ENCODE results near the gene MED10.

Gene MED10

GRCh38 chr5:6348476-6349000 is 29.8 kb downstream of the MED10 start:
- no peak for DNase-seq

GRCh38 chr5:6347673-6348072 is 30.7 kb downstream of the MED10 start:
- DNase-seq, result no peak

DNA sequence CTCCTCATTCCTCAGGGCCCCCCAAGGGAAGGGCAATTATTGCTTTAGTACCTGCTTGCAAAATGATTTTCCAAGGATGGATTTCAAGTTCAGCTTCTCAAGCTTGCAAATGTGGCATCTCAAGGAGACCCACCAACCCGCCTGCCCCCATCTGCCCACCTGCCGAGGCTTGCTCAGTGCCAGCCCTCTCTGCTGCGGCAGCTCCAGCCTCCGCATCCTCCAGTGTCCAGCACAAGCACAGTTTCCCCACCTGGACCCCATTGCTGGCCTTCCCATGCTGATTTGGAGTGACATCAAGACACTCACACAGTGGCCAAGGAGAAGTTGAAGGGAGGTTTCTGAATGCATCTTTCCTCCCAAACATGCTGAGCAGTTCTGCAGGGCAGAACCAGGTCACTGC is 31.2 kb downstream of the MED10 start:
- DNase-seq, result no peak

GRCh38 chr5:6344593-6344989 is 33.8 kb downstream of the MED10 start:
- no peak for DNase-seq

- no peak for DNase-seq
Observed at GRCh38 chr5:6343951-6344592, 34.3 kb downstream of the MED10 start.

GRCh38 chr5:6342689-6343315 is 35.5 kb downstream of the MED10 start:
- DNase-seq, result no peak

DNA sequence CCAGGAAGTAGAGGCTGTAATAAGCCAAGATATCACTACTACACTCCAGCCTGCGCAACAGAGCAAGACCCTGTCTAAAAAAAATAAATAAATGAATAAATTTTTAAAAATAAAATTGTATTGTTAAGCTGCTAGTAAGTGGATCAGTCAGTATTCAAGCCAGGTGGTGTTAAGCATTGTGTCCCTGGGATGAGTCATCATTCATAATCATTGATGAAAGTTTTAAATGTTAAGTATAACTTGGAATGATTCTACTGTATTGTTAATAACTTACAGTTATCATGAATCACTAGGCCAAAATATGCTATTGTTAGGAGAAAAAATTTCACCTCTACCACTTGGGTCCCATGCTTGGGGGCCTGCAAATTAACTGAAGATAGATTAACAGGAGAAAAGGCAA is 38.2 kb downstream of the MED10 start:
- DNase-seq, result no peak

GRCh38 chr5:6338871-6339270 is 39.5 kb downstream of the MED10 start:
- no peak for DNase-seq

DNA sequence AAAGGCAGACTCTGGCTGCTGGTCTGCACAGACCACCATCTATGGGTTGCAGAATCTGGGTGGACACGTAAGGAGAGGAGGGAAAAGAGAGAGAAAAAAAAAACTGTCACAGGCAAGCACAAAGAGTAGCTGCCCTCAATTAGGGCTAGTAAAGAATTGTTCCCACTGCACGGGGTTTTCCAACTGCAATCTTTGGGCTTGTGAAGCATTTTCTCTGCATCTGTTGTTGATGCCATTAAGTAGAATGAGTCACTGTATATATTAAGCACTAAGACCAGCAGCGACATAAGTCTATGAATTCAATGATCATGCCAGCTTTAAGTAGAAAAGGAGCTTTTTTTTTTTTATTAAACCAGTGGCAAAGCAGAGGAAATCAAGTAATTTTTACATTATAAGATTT is 40.2 kb downstream of the MED10 start:
- no peak for DNase-seq

DNA sequence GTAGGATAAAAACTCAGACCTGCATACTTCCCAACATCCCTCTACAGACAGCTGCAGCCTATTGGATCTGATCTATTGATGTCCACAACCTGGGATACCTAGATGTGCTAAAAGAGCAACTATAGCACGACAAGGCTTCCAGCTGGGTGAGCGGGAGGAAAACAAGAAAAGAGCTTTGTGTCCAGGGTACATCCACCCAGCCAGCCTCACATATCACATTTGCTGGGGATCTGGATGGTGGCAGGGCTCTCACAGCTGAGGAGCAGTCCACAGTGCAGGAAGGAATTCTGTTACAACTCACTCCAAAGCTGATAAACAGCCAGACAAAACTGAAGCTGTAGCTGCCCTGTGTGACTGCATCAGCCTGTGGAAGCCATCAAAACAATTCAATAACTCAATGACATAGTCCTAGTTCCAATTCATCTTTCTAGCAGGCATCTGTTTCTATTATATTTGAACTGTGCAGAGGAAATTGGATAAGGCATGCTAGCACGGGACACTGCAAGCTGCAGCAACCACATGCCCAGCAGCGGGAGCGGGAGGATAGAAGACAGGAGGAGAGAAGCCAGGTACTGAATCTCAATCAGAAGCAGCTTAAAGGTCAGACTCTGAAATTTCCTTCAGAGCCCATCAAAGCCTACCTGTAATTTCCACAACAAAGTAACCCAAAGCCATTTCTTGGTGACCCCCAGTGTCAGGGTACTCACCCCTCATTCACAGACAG is 45.0 kb downstream of the MED10 start:
- DNase-seq, result no peak

DNA sequence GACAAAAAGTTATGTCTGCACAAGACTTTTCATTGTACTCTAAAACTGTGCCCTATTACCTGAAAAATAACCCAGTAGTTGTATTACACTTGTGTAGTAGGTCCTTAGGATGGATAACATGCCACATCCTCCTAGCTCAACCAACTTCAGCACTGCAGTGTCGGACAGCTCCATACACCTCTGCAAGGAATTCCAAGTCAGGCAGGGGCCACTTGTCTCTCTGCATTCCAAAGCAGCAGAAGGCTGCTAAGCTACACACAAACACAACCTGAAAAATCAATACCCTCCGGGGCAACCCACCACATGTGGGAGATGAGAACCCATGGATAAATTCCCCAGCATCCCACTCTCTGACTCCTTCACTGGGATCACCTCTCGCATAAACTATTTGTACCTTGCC is 50.2 kb downstream of the MED10 start:
- DNase-seq, result no peak

- no peak for DNase-seq
Observed at GRCh38 chr5:6326776-6327175, 51.6 kb downstream of the MED10 start.

DNA sequence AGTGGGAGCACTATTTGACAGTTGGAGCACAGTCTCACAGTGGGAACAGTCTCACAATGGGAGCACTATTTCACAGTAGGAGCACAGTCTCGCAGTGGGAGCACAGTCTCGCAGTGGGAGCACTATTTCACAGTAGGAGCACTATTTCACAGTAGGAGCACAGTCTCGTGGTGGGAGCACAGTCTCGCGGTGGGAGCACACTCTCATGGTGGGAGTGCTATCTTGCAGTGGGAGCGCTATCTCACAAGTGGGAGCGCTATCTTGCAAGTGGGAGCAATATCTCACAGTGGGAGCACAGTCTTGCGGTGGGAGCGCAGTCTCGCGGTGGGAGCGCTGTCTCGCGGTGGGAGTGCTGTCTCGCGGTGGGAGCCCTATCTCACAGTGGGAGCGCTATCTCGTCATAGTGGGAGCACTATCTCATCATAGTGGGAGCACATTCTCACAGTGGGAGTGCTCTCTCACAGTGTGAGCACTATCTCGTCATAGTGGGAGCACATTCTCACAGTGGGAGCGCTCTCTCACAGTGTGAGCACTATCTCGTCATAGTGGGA is 56.1 kb downstream of the MED10 start:
- DNase-seq, result no peak
